ENCODE results near the gene SH3RF1.

The SH3RF1 gene

GRCh38 chr4:169131556-169132208 lies 139.1 kb downstream of the SH3RF1 start:
- no peak for DNase-seq

GRCh38 chr4:169128902-169129301 lies 141.9 kb downstream of the SH3RF1 start:
- no peak for DNase-seq

- DNase-seq, result no peak
These were observed 143.4 kb downstream of the SH3RF1 start for GRCh38 chr4:169127314-169127713.

GRCh38 chr4:169124661-169125060 lies 146.1 kb downstream of the SH3RF1 start:
- no peak for DNase-seq

- DNase-seq, result no peak
These were observed 148.3 kb downstream of the SH3RF1 start for GRCh38 chr4:169122422-169122821.

- no peak for DNase-seq
These were observed 148.8 kb downstream of the SH3RF1 start for GRCh38 chr4:169121861-169122382.

GRCh38 chr4:169120624-169121023 lies 150.1 kb downstream of the SH3RF1 start:
- no peak for DNase-seq

- no peak for DNase-seq
These were observed 151.2 kb downstream of the SH3RF1 start for GRCh38 chr4:169119536-169119935.

- DNase-seq, result no peak
These were observed 153.1 kb downstream of the SH3RF1 start for GRCh38 chr4:169117591-169118081.

GRCh38 chr4:169116270-169116901 lies 154.4 kb downstream of the SH3RF1 start:
- no peak for DNase-seq

- no peak for DNase-seq
These were observed 154.9 kb downstream of the SH3RF1 start for GRCh38 chr4:169115897-169116254.

- no peak for DNase-seq
These were observed 155.4 kb downstream of the SH3RF1 start for GRCh38 chr4:169115144-169115896.

GRCh38 chr4:169114341-169114974 lies 156.3 kb downstream of the SH3RF1 start:
- no peak for DNase-seq

GRCh38 chr4:169110633-169111032 lies 160.1 kb downstream of the SH3RF1 start:
- no peak for DNase-seq

- DNase-seq, result no peak
These were observed 161.6 kb downstream of the SH3RF1 start for GRCh38 chr4:169109035-169109675.

- DNase-seq, result no peak
These were observed 162.5 kb downstream of the SH3RF1 start for GRCh38 chr4:169108303-169108702.

GRCh38 chr4:169107528-169107927 lies 163.2 kb downstream of the SH3RF1 start:
- no peak for DNase-seq

- DNase-seq, result no peak
These were observed 164.0 kb downstream of the SH3RF1 start for GRCh38 chr4:169106696-169107229.

GRCh38 chr4:169105620-169106019 lies 165.1 kb downstream of the SH3RF1 start:
- no peak for DNase-seq

GRCh38 chr4:169103966-169104412 lies 166.8 kb downstream of the SH3RF1 start:
- DNase-seq, result no peak

- no peak for DNase-seq
These were observed 168.7 kb downstream of the SH3RF1 start for GRCh38 chr4:169102026-169102425.

GRCh38 chr4:169100670-169101101 lies 170.1 kb downstream of the SH3RF1 start:
- DNase-seq, result no peak
